ENCODE results near the gene INS. TPM values are rescaled to one million over a fixed set of nuclear protein-coding genes. Genes with fewer than 3 reads are reported as not detected.

The INS gene
- total and polyA plus RNA-seq, 2 of the 13 experiments (the other 11 are each of a cell fraction or from before 2014, with no cell fraction given): not detected

DNA sequence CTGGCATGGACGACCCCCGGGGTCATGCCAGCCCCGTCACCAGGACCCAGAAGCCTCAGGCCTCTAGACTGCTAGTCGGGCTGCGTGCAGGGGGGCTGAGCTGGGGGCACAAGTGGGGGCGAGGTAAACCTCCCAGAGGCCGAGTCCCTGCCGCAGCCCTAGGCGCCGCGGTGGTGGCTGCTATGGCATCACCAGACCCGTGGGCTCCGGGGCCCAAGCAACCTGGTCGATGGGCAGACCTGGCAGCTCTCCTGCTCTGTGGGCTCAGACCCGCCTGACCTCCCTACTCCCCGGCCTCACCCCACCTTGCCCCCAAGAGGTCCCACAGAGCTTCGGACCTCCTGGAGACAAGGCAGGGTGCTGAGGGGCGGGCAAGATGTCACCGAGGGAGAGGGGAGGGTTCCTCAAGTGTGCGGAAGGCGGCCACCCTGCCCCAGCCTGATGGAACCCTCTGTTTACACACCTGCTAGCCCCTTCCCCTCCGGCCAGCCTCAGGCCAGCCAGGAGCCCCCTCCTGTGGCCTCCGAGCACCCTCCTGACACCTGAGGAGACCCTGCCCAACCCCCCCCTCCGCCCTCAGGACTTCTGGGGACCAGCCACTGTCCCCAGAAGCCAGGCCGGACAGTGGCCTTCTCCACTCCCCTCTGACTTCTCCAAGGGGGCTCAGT lies 31.2 kb downstream of the INS start (continued):
- no peak for TF ChIP-seq ZNF773 (CRISPR knock-in tag; IDR thresholded peaks at IDR 0.05; ENCODE audit: borderline replicate concordance)
- peak; percentile 54; the same call in 1 of the 2 replicates for TF ChIP-seq ZNF33A (CRISPR knock-in tag; IDR thresholded peaks at IDR 0.05; ENCODE audit: borderline replicate concordance)
- peak; percentile 75 for TF ChIP-seq ZNF749 (CRISPR knock-in tag; IDR thresholded peaks at IDR 0.05; ENCODE audit: borderline replicate concordance)
- TF ChIP-seq KLF12 (CRISPR knock-in tag; IDR thresholded peaks at IDR 0.05; ENCODE audit: borderline replicate concordance): 0 out of 2 replicates have a peak, but pooled peaks have one; percentile 6
- TF ChIP-seq MED1 (CRISPR knock-in tag; IDR thresholded peaks at IDR 0.05): peak; percentile 26; the same call in 1 of the 2 replicates
- TF ChIP-seq ZNF576 (CRISPR knock-in tag; IDR thresholded peaks at IDR 0.05): no peak
- TF ChIP-seq ZBTB46 (CRISPR knock-in tag; IDR thresholded peaks at IDR 0.05; ENCODE audit: borderline replicate concordance): no peak
- peak; percentile 49; the same call in 1 of the 2 replicates for TF ChIP-seq ZFP82 (CRISPR knock-in tag; IDR thresholded peaks at IDR 0.05; ENCODE audit: borderline replicate concordance)
- TF ChIP-seq ZBTB44 (CRISPR knock-in tag; IDR thresholded peaks at IDR 0.05): no peak
- peak; percentile 89; the same call in 1 of the 2 replicates for TF ChIP-seq HNRNPL (IDR thresholded peaks at IDR 0.05; ENCODE audit: low read depth, low read length)
- peak; percentile 81 for TF ChIP-seq AGO1 (IDR thresholded peaks at IDR 0.05; ENCODE audit: low read depth, low read length, poor library complexity, severe bottlenecking)
- 0 out of 2 replicates have a peak, but pooled peaks have one; percentile 50 for TF ChIP-seq ZNF446 (CRISPR knock-in tag; IDR thresholded peaks at IDR 0.05)
- TF ChIP-seq, protein P1, sequence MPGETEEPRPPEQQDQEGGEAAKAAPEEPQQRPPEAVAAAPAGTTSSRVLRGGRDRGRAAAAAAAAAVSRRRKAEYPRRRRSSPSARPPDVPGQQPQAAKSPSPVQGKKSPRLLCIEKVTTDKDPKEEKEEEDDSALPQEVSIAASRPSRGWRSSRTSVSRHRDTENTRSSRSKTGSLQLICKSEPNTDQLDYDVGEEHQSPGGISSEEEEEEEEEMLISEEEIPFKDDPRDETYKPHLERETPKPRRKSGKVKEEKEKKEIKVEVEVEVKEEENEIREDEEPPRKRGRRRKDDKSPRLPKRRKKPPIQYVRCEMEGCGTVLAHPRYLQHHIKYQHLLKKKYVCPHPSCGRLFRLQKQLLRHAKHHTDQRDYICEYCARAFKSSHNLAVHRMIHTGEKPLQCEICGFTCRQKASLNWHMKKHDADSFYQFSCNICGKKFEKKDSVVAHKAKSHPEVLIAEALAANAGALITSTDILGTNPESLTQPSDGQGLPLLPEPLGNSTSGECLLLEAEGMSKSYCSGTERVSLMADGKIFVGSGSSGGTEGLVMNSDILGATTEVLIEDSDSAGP (CRISPR knock-in tag; IDR thresholded peaks at IDR 0.05; ENCODE audit: borderline replicate concordance): peak; percentile 16
- peak; percentile 41; the same call in 1 of the 2 replicates for TF ChIP-seq KDM2A (CRISPR knock-in tag; IDR thresholded peaks at IDR 0.05; ENCODE audit: borderline replicate concordance, low read depth)
- TF ChIP-seq GFI1 (CRISPR knock-in tag; IDR thresholded peaks at IDR 0.05; ENCODE audit: borderline replicate concordance): 0 out of 2 replicates have a peak, but pooled peaks have one; percentile 55
- no peak for TF ChIP-seq SATB2 (CRISPR knock-in tag; IDR thresholded peaks at IDR 0.05)
- peak; percentile 75 for TF ChIP-seq NFKB2 (CRISPR knock-in tag; IDR thresholded peaks at IDR 0.05; ENCODE audit: borderline replicate concordance)
- peak; percentile 52; the same call in 1 of the 2 replicates for TF ChIP-seq ZNF660 (CRISPR knock-in tag; IDR thresholded peaks at IDR 0.05; ENCODE audit: borderline replicate concordance, low read depth)
- TF ChIP-seq PRDM10 (CRISPR knock-in tag; IDR thresholded peaks at IDR 0.05; ENCODE audit: low read depth): no peak

All from HepG2 (cell line).